Body of pancreas (tissue), 4 donors: ENCODE measurements around the gene IL1RAPL2.

Experiments
- POLR2A ChIP-seq, 3 donors: fragments of 450-650 bp; IDR thresholded peaks; one replicate each; pipeline ENCODE4 v1.6.1; 2016; ENCODE audit warnings: antibody characterized with exemption in 3 of 3, mild to moderate bottlenecking in 2 of 3
- TF ChIP-seq, protein P1 (sequence below), 7 experiments: fragments of 450-650 bp in 4 of 7; fragments of 200-600 bp in 3 of 7; sonication (generic) in 3 of 7; IDR thresholded peaks; one replicate each; pipeline ENCODE4 v1.5.1; 2016 to 2019; ENCODE audit warnings: antibody characterized with exemption in 7 of 7

DNA sequence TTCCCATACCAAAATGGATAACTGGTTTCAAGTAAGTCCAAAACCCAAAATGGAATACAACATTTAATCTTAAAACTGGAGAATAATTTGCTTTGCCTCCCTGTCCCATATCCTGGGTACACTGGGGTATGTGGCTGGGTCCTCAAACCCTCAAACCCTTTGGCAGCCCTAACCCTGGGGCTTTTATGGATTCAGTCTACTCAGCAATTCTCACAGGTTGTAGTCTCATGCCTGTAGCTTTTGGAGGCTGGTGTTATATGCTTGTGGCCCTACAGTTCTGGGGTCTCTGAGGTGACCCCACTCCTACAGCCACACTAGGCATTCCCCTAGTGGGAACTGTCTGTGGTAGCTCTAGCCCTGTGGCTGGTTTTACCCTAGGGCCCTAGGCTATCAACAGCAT is 1145.8 kb downstream of the IL1RAPL2 start:
- TF ChIP-seq, protein P1, sequence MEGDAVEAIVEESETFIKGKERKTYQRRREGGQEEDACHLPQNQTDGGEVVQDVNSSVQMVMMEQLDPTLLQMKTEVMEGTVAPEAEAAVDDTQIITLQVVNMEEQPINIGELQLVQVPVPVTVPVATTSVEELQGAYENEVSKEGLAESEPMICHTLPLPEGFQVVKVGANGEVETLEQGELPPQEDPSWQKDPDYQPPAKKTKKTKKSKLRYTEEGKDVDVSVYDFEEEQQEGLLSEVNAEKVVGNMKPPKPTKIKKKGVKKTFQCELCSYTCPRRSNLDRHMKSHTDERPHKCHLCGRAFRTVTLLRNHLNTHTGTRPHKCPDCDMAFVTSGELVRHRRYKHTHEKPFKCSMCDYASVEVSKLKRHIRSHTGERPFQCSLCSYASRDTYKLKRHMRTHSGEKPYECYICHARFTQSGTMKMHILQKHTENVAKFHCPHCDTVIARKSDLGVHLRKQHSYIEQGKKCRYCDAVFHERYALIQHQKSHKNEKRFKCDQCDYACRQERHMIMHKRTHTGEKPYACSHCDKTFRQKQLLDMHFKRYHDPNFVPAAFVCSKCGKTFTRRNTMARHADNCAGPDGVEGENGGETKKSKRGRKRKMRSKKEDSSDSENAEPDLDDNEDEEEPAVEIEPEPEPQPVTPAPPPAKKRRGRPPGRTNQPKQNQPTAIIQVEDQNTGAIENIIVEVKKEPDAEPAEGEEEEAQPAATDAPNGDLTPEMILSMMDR (IDR thresholded peaks at IDR 0.05), result no peak
- no peak for TF ChIP-seq POLR2A (IDR thresholded peaks at IDR 0.05)
